ENCODE data around the gene TMEM178A.

The TMEM178A gene

GRCh38 chr2:39733070-39733674, 67.5 kb downstream of the TMEM178A start:
- DNase-seq (ENCODE audit: extremely low spot score, insufficient read length, low read depth): no peak
- no peak for FAIRE-seq

GRCh38 chr2:39734445-39734844, 68.7 kb downstream of the TMEM178A start:
- no peak for FAIRE-seq
- DNase-seq (ENCODE audit: extremely low spot score, insufficient read length, low read depth): no peak

GRCh38 chr2:39735648-39736047, 69.9 kb downstream of the TMEM178A start:
- DNase-seq (ENCODE audit: extremely low spot score, insufficient read length, low read depth): no peak
- FAIRE-seq: no peak

DNA sequence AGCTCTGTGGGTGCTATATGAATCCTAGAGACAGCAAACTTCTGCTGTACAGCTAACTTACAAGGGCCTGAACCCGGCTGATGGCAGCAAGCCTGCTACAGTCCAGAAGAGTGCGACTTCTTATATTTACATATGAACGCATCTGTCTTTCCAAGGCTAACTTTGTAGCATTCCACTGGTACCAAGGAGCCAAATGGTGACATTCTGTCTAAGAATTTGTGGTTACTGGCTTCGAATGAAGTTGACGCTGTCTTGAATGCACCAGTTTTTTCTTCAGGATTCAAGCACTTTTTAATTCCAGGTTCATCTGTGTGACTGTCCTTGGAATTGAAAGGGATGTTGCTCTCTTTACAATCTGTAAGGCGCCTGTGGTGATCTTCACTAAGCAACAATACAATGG, 70.9 kb downstream of the TMEM178A start:
- DNase-seq (ENCODE audit: extremely low spot score, insufficient read length, low read depth) (no peak), FAIRE-seq (no peak)

- no peak for FAIRE-seq
- no peak for DNase-seq (ENCODE audit: extremely low spot score, insufficient read length, low read depth)
Observed at GRCh38 chr2:39737661-39738060, 71.9 kb downstream of the TMEM178A start.

- FAIRE-seq: no peak
- no peak for DNase-seq (ENCODE audit: extremely low spot score, insufficient read length, low read depth)
Observed at GRCh38 chr2:39738936-39739335, 73.2 kb downstream of the TMEM178A start.

DNA sequence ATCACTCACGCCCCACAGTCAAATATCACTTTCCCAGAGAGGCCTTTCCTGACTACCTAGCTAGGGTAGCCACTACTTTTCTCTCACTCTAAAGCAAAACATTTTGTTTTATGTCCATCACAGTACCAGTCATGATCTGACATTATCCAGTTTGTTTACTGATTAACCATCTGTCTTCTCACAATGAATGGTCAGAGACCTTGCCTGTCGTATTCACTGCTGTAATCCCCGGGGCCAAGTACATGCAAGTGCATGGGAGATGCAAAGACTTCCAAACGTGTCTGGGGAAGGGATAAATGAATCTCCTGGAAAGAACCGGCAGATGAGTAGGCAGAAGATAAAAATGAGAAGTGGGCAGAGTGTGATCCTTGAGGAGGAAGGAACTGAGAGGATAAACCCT, 73.7 kb downstream of the TMEM178A start:
- FAIRE-seq (no peak), DNase-seq (ENCODE audit: extremely low spot score, insufficient read length, low read depth) (no peak)

- FAIRE-seq (no peak), DNase-seq (ENCODE audit: extremely low spot score, insufficient read length, low read depth) (no peak)
Observed at GRCh38 chr2:39741871-39742270, 76.2 kb downstream of the TMEM178A start.

- no peak for FAIRE-seq
Observed at GRCh38 chr2:39743269-39743776, 77.6 kb downstream of the TMEM178A start.

GRCh38 chr2:39755466-39755865, 89.7 kb downstream of the TMEM178A start:
- FAIRE-seq: no peak
- no peak for DNase-seq (ENCODE audit: extremely low spot score, insufficient read length, low read depth)

More at GRCh38 chr2:39743269-39743776, 77.6 kb downstream of the TMEM178A start:
- no peak for DNase-seq (ENCODE audit: extremely low spot score, insufficient read length, low read depth)

- no peak for DNase-seq (ENCODE audit: extremely low spot score, insufficient read length, low read depth)
- no peak for FAIRE-seq
Observed at GRCh38 chr2:39757156-39757555, 91.4 kb downstream of the TMEM178A start.

- no peak for FAIRE-seq
- DNase-seq (ENCODE audit: extremely low spot score, insufficient read length, low read depth): no peak
Observed at GRCh38 chr2:39762448-39762847, 96.7 kb downstream of the TMEM178A start.
